ENCODE measurements around the gene ERCC4. TPM values are rescaled to one million over a fixed set of nuclear protein-coding genes. Genes with fewer than 3 reads are reported as not detected.
A peak's percentile ranks its signal among the peaks of the same experiment; 100 is the strongest.
"Not testable (repeated sequence)": the region's sequence is repeated elsewhere in the genome, so short reads cannot be mapped to it uniquely, and the experiment has no call there.

Gene ERCC4
- polyA plus RNA-seq, 1 of the 3 experiments (the other 2 are of a cell fraction), result 1.8 TPM

GRCh38 chr16:13904822-13905221, 15.1 kb upstream of the ERCC4 start:
- H3K4me1 ChIP-seq (ENCODE audit: control insufficient read depth in 1 of 2, insufficient read depth in 2 of 2, low read depth in 1 of 2, low read length in 1 of 2); H4K20me1 ChIP-seq (ENCODE audit: insufficient read depth); POLR2A ChIA-PET; H3K27me3 ChIP-seq (ENCODE audit: insufficient read depth); H3K27ac ChIP-seq (ENCODE audit: low read depth in 2 of 2, low read length in 1 of 2); H3K4me2 ChIP-seq; H3F3A ChIP-seq (replicated peaks; ENCODE audit: insufficient read depth); H3K9ac ChIP-seq; DNase-seq; H3K79me2 ChIP-seq (ENCODE audit: insufficient read depth); H3K9me2 ChIP-seq; H3K36me3 ChIP-seq (replicated peaks in 1 of 2; ENCODE audit: control insufficient read depth in 1 of 2, insufficient read depth in 2 of 2, low read length in 1 of 2); H3K9me3 ChIP-seq; H2AFZ ChIP-seq (ENCODE audit: low read depth); H3K4me3 ChIP-seq (ENCODE audit: low read depth in 2 of 2, low read length in 1 of 2): not testable (repeated sequence)
- CTCF ChIA-PET, result interaction anchor here (0.7 to 1.0 kb wide), 2 partner anchors 186 to 345 kb away, joined by 3 read pairs; no protein-coding TSS in a partner anchor
- TF ChIP-seq RAD21 (IDR thresholded peaks at IDR 0.05; ENCODE audit: low read length) (0 out of 2 replicates have a peak, but pooled peaks have one; percentile 26), CTCF (IDR thresholded peaks at IDR 0.05) (peak; percentile 41; the same call in 1 of the 2 replicates), SMC3 (IDR thresholded peaks at IDR 0.05; ENCODE audit: low read depth, low read length) (peak; percentile 36)
- 15% methylated on average over 8 of the region's 9 CpGs for WGBS (ENCODE audit: low lambda C conversion rate)

- Histone ChIP-seq H2AFZ (ENCODE audit: low read depth) (no peak overlapping the region), H3K4me2 (0 out of 2 replicates have a peak overlapping the region, but pooled peaks have one; percentile 36), H3K4me1 (ENCODE audit: control insufficient read depth in 1 of 2, insufficient read depth in 2 of 2, low read depth in 1 of 2, low read length in 1 of 2) (no peaks in the 10 kb centered on the region), H3K36me3 (replicated peaks in 1 of 2; ENCODE audit: control insufficient read depth in 1 of 2, insufficient read depth in 2 of 2, low read length in 1 of 2) (no peaks in the 10 kb centered on the region), H3K27ac (ENCODE audit: low read depth in 2 of 2, low read length in 1 of 2) (no peak overlapping the region), H3K9ac (no peak overlapping the region), H3K9me2 (no peaks in the 10 kb centered on the region), H3K79me2 (ENCODE audit: insufficient read depth) (no peaks in the 10 kb centered on the region), H4K20me1 (ENCODE audit: insufficient read depth) (no peaks in the 10 kb centered on the region), H3F3A (replicated peaks; ENCODE audit: insufficient read depth) (no peaks in the 10 kb centered on the region), H3K27me3 (ENCODE audit: insufficient read depth) (peaks cover 4% of the 10 kb centered on the region; the same call in 1 of the 2 replicates), H3K9me3 (no peaks in the 10 kb centered on the region), H3K4me3 (ENCODE audit: low read depth in 2 of 2, low read length in 1 of 2) (no peak overlapping the region)
- ChIA-PET CTCF (interaction anchor here (0.6 to 1.4 kb wide), 3 partner anchors 8 to 1947 kb away, joined by 3 to 6 read pairs (median 3); partner anchors contain the start of gene ERCC4), POLR2A (no interaction called here)
- no peak for DNase-seq
- WGBS (ENCODE audit: low lambda C conversion rate), result 31% methylated on average over 10 of the region's 10 CpGs
- TF ChIP-seq ZBTB33 (IDR thresholded peaks at IDR 0.05; ENCODE audit: borderline replicate concordance, low read depth), result no peak
- TF ChIP-seq, protein P1, sequence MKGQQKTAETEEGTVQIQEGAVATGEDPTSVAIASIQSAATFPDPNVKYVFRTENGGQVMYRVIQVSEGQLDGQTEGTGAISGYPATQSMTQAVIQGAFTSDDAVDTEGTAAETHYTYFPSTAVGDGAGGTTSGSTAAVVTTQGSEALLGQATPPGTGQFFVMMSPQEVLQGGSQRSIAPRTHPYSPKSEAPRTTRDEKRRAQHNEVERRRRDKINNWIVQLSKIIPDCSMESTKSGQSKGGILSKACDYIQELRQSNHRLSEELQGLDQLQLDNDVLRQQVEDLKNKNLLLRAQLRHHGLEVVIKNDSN (IDR thresholded peaks at IDR 0.05; ENCODE audit: borderline replicate concordance, low read depth), result peak; percentile 54; the same call in 1 of the 2 replicates
Observed at GRCh38 chr16:13906168-13907089, 13.5 kb upstream of the ERCC4 start.

Data from SK-N-SH (cell line).